HUDEP-2 (cell line): ENCODE measurements around the gene GASK1B.

ENCODE experiments used
- DNase-seq, 76 experiments: peaks; one replicate each; lab custom pipeline; 2025; ENCODE audit not compliant: unreplicated experiment in 76 of 76; lab: John Stamatoyannopoulos, UW

The GASK1B gene

DNA sequence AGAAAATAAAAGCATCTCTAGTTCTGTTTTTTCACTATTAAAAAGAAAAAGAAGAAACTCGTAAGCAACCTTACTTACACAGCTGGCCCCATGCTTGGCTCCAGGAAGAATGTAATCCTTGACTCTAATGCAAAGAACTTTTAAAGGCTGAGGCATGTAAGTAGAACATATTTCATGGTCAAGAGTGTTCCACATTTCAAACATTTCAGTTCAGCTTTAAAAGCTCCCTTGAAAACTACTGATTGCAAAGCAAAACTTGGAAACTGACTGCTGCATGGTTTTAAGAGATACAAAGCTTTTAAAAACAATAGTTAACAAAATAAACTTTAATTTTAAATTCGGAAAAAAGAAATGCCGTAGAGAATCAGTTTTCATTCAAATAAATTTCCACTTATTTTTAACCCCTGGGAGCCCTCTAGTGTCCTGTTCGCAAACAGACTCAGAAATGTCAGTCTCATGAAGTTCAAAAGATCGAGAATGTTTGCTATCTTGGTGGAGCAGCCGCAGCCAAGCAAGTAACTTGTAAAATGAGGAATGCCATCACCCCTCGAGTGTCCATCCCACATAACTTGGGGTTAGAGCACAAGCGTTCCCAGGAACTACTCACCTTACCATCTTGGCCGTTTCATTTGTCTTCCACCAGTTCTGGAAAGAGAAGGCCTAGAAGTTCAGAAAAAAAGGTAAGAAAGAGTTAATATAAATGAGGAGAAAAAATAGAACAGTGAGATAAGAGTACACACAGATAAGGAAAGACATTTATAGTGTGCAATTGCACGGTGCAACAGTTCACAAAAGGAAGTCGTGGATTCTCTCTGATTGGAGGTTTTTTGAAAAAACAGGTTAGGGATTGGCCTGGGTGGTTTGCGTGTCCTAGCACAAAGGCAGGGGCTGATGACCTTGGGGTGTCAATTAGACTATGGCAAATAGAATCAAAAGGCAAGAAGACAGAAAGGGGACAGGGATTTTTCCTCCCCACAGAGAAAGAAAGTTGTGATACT, at the start of gene GASK1B:
TSS of gene GASK1B (minus strand) at position 765 of the 998 bp plus-strand sequence. CDS start 1,650 bp downstream, outside the sequence.
- peak in 51 of 76 experiments; percentile 1 to 74 (median 15) for DNase-seq

DNA sequence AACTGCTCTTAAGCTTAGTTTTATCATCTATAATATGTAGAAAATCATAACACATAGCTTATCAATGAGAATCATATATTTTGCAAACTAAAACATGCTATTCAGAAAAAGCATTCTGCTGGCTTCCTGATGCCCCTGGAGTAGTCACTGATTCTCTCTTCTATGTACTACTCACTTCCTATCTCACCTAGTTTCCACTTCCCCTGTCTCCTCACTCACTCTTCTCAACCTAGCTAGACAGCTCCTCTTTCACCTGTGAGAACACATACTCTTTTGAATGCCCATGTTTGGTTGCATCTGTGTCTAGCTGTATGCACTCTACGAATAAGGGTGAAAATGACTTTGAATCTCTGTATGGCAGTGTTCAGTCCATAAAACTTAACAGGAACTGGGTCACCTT, 46.8 kb upstream of the GASK1B start:
- DNase-seq: no peak

DNA sequence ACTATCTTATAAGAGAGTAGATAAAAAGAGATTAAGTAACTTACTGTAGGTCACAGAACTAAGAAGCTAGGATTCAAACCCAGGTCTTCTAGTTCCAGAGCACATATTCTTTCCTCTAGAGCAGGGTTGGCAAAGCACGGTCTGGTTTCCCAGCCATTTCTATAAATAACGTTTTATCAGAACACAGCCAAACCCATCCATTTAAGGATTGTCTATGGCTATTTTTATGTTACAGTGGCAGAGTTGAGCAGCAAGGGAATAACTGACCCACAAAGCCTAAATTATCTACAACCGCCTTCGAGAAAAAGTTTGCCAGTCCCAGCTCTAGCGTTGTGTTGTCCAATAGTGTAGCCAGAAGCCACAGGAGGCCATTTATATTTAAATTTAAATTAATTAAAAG, 44.9 kb upstream of the GASK1B start:
- DNase-seq: no peak

DNA sequence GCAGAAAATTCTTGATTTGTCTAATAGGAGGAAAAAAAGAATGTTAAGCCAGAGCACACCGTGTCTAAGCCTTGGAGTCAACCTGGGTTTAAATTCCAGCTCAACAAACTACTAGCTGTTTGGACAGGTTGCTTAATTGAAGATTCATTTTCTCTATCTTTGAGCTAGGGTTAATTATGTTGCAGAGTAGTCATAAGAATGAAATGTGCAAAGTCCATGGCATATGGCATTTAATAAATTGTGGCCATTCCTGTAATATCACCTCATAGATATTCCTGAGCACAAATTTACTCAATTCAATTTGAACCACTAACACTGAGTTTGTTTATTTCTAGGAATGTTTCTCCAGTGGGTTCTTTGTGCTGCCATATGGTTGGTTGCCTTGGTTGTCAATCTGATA, 42.0 kb upstream of the GASK1B start:
- DNase-seq: no peak

DNA sequence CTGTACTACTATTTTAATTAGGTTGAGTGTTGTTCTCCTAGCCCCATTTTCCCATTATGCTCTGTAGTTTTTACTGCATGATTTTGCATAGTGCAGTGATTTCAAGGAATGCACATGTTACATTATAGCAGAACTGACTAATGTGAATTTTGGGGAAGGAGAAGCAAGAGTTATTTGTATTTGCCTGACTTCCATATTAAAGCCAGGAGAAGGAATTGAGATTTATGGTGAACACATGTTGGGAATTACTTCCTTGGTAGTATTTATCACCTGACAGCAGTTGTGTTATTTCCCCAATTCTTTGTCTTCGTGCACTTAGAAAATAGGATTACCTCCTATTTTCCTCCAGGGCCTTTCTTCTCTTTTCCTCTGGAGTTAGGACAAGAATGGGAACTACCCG, 40.6 kb upstream of the GASK1B start:
- no peak for DNase-seq

DNA sequence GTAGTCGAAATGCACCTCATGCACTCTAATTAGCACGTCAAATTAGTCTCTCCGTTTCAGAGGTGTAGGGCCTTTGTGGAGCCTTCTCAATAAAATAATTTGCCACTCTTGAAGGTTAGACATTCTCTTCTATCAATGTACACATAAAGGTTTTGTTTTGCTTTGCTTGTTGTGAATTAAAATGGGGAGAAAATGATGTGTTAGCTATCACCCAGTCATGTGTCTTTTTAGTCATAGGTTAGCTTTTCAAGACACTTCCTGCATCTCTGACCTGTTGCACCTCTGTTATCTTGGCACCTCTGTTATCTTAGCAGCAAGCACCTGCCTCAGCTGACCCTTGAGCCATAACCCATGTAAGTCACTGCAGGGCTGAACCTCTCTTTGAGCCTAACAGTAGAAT, 38.4 kb upstream of the GASK1B start:
- DNase-seq: peak in 3 of 76 experiments; percentile 1 to 5 (median 4)

DNA sequence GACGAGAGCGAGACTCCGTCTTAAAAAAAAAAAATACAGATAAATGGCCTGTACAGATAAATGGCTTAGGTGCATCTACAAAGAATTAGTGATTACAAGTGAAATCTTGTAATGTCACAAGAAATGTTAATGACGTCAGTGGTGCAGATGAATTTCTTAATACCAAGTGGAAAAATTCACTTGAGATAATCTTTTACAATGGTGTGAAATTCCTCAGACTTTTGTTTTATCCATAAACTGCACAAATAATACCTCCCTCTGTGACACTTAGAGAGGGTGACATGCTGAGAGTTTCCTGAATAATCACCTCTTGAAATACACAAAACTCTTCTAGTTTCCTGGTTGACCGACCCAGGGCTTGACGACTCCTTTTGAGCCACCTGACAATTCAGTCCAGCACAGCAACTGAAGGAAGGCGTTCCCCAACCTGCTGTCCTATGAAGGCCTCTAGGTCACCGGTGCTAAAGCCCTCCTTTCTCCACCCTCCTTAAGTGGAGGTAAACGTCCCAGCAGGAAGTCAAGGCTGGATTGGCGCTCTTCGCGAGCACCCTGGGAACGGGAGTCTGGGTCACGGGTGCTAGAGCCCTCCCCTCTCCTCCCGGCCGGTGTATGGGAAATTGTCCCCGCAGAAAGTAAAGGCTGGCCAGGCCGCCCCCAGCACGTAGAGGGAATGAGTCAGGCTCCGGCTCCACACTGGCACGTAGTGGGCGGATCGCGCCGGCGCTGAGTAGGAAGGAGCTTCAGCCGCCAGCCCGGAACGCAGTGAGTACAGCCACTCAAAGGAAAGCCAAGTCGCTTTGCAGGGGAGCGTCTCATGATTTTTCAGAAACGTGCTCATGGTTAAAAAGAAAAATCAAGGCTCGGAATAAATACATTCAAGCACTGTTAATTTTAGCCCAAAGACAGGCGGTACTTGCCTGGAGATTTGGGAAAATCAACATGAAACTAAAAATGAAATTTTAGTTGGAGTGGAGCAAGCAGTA, 37.3 kb upstream of the GASK1B start, which contains the start of gene TMEM144:
TSS of gene TMEM144 (plus strand) at position 662 of the 983 bp plus-strand sequence. CDS start 2,182 bp downstream, outside the sequence.
- peak in 74 of 76 experiments; percentile 3 to 83 (median 68) for DNase-seq

DNA sequence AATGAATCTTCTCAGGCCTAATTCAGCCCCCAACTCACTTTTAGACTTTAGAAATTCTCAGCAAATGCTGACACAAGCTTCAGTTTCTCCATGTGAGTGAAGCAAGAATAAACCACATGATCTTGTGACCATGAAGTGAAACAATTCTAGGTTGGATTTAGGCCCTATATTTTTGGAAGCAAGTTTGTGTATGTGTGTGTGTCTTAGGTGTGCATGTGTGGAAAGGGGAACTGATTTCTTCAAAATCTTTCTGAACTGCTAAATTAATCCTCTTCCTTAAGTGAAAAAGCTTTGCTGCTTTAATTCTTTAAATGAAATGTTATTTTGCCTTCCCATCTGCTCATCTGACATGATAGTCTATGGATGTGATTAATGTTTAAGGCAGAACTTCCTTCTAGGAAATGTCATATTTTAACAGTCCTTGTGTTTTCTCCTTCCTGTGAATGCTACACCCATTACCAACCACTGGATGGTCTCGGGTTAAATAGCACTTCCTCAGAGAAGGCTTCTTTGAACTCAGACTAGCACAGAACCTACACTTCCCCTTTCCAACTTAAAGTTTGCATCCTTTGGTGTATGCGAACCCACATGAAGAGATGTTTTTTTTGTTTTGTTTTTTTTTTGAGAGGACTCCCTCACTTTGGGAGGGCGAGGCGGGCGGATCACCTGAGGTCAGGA, 36.3 kb upstream of the GASK1B start:
- peak in 1 of 76 experiments; percentile 1 for DNase-seq

DNA sequence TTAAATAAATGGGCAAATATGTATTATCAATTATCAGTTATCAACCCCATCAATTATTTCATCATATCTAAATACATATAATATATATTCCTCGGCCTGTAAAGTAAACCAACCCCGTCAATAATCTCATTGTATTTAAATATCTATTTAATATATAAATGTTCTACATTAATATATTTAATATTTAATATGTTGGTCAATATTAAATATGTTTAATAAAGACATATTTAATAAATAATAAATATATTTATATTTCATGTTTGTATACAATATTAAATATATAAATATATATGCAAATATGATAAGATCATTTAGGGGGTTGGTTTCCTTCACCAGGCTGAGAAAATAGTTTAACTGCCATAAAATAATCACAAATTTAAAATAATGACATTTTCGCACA, 31.1 kb upstream of the GASK1B start:
- no peak for DNase-seq

DNA sequence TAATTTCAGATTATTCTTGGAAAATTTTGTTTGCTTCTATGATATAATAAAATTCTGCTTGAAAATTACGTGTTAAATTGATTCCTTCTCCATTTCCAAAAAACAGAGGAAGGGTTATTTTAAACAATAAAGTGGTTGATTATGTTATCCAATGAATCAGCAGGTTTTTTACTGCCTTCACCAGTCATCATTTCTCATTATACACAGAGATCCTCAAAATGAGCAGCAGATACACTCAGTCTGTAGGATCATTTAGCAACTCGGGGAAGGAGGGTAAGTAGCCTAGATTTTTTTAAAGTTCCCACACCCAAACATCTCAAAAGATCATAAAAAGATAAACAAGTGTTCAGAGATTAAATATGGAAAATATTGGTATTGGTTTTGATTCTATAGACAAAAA, 30.6 kb upstream of the GASK1B start:
- DNase-seq: no peak

DNA sequence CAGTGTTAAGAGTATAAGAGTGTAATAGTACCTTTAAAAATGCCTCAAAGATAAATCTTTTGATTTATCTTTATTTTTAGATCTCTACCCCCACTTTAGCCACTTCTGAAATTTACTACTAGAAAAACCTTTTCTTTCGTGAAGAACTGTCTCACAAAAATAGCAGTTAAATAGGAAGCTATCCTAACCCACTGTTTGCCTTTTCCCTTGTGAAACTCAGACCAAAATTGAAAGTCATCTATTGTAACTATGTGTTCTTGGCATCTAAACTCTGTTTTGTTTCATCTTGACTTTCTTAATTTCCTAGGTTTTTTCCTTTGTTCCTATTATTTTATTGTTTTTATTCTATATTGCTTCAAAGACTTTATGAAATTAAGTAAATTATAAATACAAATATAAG, 29.7 kb upstream of the GASK1B start:
- DNase-seq: no peak

DNA sequence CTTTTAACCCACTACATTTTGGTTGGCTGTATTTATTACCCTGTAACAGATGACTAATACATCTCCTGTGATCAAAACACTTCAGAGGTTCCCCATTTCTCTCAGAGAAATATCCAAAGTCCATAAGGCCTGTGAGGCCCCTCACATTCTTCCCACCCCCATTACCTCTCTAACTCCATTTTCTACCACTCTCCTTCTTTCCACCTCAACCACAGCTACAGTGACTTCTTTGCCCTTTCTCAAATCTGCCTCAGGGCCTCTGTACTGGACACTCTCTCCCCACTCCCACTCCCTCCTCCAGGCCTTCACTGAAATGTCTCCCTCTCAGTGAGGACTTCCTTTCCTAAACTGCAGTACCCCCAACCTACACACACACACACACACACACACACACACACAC, 29.1 kb upstream of the GASK1B start:
- no peak for DNase-seq

DNA sequence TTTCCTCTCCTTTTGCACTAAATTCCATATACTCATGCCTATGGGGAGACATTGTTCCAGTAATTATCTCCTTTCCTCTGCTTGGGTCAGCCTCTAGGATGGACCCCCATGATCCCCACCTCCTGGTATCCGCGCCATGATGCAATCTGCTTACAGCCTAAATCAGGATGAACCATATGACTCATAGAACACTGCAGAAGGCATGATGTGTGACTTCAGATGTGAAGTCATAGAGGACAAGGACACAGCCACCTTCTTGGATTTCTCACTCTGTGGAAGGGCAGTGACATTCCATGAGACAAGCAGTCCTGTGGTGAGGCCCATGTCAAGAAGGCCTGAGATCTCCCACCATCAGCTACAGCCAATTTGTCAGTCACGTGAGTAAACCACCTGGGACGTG, 28.5 kb upstream of the GASK1B start:
- no peak for DNase-seq

DNA sequence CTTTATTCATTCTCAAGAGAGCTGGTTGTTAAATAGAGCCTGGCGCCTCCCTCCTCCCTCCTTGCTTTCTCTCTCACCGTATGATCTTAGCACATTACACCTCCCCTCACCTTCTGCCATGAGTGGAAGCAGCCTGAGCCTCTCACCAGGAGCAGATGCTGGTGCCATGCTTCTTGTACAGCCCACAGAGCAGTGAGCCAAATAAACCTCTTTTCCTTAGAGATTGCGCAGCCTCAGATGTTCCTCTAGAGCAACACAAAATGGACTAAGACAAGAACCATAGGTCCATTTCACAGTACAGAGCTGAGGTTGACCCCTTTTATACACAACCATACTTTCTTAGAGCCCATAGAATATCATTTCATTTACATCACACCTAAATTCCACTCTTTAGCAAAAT, 27.4 kb upstream of the GASK1B start:
- DNase-seq: no peak

DNA sequence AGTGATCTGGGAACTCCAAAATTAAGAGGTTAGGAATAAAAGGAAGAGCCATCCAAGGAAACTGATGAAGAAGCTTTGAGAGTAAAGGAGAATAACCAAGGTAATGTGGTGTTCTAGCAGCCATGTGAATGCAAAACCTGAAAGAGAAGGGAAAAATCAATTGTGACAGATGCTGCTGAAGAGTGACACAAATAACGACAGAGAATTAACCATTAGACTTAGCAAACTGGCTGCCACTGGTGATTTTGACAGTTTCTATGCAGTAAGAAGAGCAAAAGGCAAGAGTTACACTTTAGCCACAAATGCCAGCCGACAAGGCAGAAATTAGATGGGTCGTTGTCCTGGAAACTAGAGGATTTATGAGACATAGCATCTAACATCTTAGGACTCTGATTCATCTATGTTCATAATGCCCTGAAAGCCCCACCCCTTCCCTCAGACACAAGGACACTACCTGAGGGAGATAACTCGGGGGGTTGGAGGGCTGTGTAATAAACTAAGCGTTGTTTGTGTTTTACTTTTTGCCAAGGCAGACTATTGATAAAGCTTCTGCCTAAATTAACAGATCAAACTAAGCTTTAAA, 24.5 kb upstream of the GASK1B start:
- no peak for DNase-seq

DNA sequence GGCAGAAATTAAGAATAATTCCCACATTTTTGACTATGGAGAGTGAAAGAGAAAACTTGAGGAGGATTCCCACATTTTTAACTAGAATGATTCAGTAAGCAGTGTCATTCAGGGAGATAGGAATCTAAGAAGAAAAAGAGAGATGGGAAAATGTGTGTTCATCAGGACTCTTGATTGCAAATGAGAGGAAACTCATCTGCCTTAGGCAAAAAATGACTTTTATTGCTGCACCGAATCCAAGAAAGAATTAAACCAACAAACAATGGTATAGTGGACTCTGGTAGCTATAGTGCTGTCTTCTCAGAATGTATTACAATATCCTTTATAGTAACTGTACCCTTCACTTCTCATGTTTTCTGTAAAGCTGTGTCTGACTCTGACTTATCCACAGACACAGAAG, 22.5 kb upstream of the GASK1B start:
- no peak for DNase-seq

DNA sequence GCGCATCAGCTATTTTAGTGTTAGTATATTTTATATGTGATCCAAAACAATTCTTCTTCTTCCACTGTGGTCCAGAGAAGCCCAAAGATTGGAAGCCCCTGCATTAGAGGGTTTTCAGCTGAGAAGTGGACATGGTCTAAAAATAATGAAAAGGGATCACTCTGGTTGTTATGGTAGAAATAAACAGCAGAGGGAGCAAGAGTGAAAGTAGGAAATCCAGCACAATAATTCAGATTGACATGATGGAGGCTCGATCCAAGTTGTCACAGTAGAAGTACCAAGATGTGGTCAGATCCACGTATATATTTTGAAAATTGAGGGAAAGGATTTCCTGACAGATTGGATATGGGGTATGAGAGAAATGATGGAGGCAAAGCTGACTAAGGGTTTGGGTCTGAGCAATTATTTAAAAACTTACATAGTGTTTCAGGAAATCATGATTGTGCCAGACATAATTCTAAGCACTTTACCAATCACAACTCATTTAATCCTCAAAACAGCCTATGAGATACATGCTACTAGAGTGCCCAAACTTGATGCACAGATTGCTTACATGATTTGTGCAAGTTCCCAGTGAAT, 20.4 kb upstream of the GASK1B start:
- peak in 21 of 76 experiments; percentile 2 to 42 (median 20) for DNase-seq

DNA sequence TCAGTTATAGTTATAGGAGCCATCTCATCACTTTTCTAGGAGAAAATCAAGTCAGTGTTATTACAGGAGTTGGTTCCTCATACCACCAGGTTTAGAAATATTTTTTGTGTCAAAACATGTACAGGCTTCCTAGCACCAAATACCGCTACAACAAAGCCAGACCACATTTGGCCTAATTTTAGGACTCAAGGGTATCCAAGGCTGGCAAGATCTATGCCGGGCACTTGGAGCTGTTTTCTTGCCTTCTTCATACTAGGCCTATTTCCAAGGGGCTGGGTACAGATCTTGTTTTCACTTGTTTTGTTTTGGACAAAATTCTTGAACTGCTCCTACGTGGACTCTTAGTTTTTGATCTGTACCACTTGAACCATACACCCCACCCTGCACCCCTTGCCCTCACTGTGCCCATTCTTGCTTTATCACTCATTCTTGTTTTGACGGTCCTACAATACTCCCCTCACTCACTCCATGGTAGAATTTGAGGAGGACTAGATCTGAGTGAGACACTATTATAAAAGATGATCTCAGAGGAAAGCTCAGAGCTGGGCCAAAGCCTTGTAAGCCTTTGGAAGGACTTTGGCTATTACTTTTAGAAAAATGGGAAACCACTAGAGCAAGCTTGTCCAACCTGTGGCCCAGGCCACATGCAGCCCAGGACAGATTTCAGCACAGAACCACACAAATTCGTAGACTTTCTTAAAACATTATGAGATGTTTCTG, 19.8 kb upstream of the GASK1B start:
- no peak for DNase-seq

DNA sequence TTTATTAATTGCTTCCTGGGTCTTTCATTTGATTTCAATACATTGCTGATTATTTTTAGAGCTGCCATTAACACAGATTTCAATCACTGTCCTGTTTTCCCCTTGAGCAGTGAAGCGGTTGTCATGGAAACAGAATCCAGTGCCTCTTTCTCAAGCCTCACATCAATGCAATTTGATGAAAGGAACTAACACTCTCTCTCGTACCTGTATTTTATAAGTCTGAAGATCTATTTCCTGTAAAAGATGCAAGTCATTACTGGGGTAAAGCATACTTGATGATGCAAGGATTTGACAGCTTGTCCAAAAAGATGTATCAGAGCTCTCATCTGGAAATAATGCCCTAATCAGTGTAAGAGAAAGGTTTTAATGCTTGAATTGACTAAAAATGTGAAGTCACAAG, 17.9 kb upstream of the GASK1B start:
- no peak for DNase-seq
